ENCODE measurements around the gene NFASC.

The NFASC gene

DNA sequence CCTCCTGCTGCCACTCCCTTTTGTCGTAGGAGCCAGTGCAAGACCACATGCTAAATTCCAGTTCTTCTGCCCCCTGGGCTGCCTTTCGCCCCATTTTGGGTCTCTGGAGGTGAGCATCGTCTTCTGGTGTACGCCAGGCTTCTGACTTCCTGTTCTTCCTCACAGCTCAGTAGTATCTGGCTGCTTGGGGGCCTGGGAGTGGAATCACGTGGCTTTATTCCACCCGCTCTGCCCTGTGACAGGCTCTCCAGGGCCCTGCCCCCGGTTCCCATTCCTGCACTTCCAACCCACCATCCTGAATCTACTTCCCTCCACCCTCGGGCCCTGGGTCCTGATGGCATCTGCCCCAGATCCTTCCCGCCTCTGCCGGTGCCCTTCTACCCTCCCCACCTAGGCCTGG, 3.6 kb downstream of the NFASC start:
- in situ Hi-C loops (cut with HindIII; ENCODE audit: low pct_ligation_motif_present, low sequenced_read_pairs) = no loop called here
- Histone ChIP-seq H3K27ac (no peak overlapping the region), H3K36me3 (replicated peaks) (no peaks in the 10 kb centered on the region), H3K4me3 (ENCODE audit: low read depth, low read length) (no peak overlapping the region), H3K27me3 (replicated peaks) (peaks cover 8% of the 10 kb centered on the region)
- TF ChIP-seq CTCF (IDR thresholded peaks at IDR 0.05; ENCODE audit: low read depth, low read length, missing control alignments) = no peak
- no peak for DNase-seq

DNA sequence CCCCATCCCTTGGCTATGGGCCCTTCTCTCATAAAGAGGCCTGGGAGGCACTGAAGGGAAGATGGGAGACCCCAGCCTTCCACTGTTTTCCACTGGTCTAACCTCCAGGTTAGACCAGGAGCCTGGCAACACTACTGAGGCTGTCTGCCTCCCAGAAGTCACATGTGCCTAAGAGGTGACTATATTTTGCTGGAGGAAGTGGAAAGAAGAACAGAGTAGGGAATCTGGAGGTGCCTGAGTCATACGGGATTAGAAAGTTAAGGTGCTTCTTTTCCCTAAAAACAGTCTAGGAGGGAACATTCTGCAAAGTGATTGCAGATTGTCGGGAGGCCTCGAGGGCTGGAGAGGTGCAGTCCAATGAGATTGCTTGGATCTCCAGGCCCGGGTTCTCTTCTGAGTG, 4.6 kb downstream of the NFASC start:
- H3K27me3 ChIP-seq (replicated peaks) = peaks cover 8% of the 10 kb centered on the region
- no peak overlapping the region for H3K4me3 ChIP-seq (ENCODE audit: low read depth, low read length)
- in situ Hi-C loops (cut with HindIII; ENCODE audit: low pct_ligation_motif_present, low sequenced_read_pairs) = no loop called here
- no peaks in the 10 kb centered on the region for H3K36me3 ChIP-seq (replicated peaks)
- H3K27ac ChIP-seq = no peak overlapping the region
- TF ChIP-seq CTCF (IDR thresholded peaks at IDR 0.05; ENCODE audit: low read depth, low read length, missing control alignments) = no peak
- no peak for DNase-seq

GRCh38 chr1:204878621-204879234, 8.1 kb downstream of the NFASC start:
- no peak for TF ChIP-seq CTCF (IDR thresholded peaks at IDR 0.05; ENCODE audit: low read depth, low read length, missing control alignments)
- H3K4me3 ChIP-seq (ENCODE audit: low read depth, low read length) = no peak overlapping the region
- in situ Hi-C loops (cut with HindIII; ENCODE audit: low pct_ligation_motif_present, low sequenced_read_pairs) = no loop called here
- H3K27me3 ChIP-seq (replicated peaks) = peaks cover 8% of the 10 kb centered on the region
- H3K27ac ChIP-seq = no peak overlapping the region
- no peak for DNase-seq
- no peaks in the 10 kb centered on the region for H3K36me3 ChIP-seq (replicated peaks)

DNA sequence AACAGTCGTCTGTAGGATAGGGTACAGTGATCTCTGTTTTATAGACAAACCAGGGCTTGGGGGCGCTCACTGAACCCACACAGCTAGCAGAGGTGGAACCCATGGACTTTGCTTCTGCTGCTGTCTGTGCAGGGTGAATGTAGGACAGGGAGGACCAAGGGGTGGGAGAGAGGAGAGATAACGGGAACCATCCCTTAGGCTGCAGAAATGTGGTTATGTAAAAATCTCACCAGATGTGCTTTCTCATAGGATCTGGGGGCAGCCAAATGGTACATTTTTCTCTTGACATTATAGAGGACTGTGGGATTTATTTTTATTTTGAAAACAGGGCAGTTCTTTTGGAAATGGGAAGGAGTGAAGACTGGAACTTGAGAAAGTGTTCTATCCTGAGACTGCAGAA, 8.7 kb downstream of the NFASC start:
- Histone ChIP-seq H3K4me3 (ENCODE audit: low read depth, low read length) (no peak overlapping the region), H3K27ac (no peak overlapping the region), H3K36me3 (replicated peaks) (no peaks in the 10 kb centered on the region), H3K27me3 (replicated peaks) (peaks cover 8% of the 10 kb centered on the region)
- no peak for DNase-seq
- in situ Hi-C loops (cut with HindIII; ENCODE audit: low pct_ligation_motif_present, low sequenced_read_pairs) = no loop called here
- no peak for TF ChIP-seq CTCF (IDR thresholded peaks at IDR 0.05; ENCODE audit: low read depth, low read length, missing control alignments)

- no peak overlapping the region for H3K4me3 ChIP-seq (ENCODE audit: low read depth, low read length)
- H3K36me3 ChIP-seq (replicated peaks) = no peaks in the 10 kb centered on the region
- TF ChIP-seq CTCF (IDR thresholded peaks at IDR 0.05; ENCODE audit: low read depth, low read length, missing control alignments) = no peak
- in situ Hi-C loops (cut with HindIII; ENCODE audit: low pct_ligation_motif_present, low sequenced_read_pairs) = no loop called here
- no peak overlapping the region for H3K27ac ChIP-seq
- DNase-seq = no peak
- peaks cover 8% of the 10 kb centered on the region for H3K27me3 ChIP-seq (replicated peaks)
Measured at GRCh38 chr1:204880906-204881305, 10.2 kb downstream of the NFASC start.

DNA sequence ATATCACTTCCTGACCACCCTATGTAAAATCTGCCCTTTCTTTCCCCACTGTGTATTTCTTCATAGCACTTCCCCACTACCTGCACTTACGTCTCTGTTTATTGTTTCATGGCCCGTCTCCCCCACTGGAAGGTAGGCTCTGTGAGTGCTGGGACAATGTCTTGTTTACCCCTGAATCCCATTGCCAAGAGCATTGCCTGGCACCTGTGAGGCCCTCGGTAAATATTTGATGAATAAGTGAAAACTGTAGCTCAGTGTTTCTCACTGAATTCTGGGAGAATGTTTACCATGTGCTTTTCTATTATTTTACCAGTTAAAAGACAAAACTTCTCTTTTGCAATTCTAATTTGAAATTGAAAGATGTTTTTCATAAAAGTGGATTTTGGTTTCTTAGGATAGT, 11.8 kb downstream of the NFASC start:
- in situ Hi-C loops (cut with HindIII; ENCODE audit: low pct_ligation_motif_present, low sequenced_read_pairs) = no loop called here
- peaks cover 8% of the 10 kb centered on the region for H3K27me3 ChIP-seq (replicated peaks)
- H3K27ac ChIP-seq = no peak overlapping the region
- H3K36me3 ChIP-seq (replicated peaks) = no peaks in the 10 kb centered on the region
- DNase-seq = no peak
- TF ChIP-seq CTCF (IDR thresholded peaks at IDR 0.05; ENCODE audit: low read depth, low read length, missing control alignments) = no peak
- no peak overlapping the region for H3K4me3 ChIP-seq (ENCODE audit: low read depth, low read length)

Data from brain microvascular endothelial cell (primary cell).